ENCODE results near the gene ALKBH3.

Gene ALKBH3

GRCh38 chr11:43842021-43842420 is 38.6 kb upstream of the ALKBH3 start:
- TF ChIP-seq CTCF (IDR thresholded peaks at IDR 0.05; ENCODE audit: borderline replicate concordance, insufficient read depth, low read depth, low read length), result no peak
- H3K4me3 ChIP-seq (ENCODE audit: low read depth, low read length), result no peak overlapping the region

- no peak overlapping the region for H3K4me3 ChIP-seq (ENCODE audit: low read depth, low read length)
- TF ChIP-seq CTCF (IDR thresholded peaks at IDR 0.05; ENCODE audit: borderline replicate concordance, insufficient read depth, low read depth, low read length), result no peak
Observed at GRCh38 chr11:43845816-43846215, 34.8 kb upstream of the ALKBH3 start.

GRCh38 chr11:43852057-43852636 is 28.5 kb upstream of the ALKBH3 start:
- H3K4me3 ChIP-seq (ENCODE audit: low read depth, low read length), result no peak overlapping the region
- peak; percentile 71; the same call in 1 of the 2 replicates for TF ChIP-seq CTCF (IDR thresholded peaks at IDR 0.05; ENCODE audit: borderline replicate concordance, insufficient read depth, low read depth, low read length)

GRCh38 chr11:43853781-43854180 is 26.9 kb upstream of the ALKBH3 start:
- no peak for TF ChIP-seq CTCF (IDR thresholded peaks at IDR 0.05; ENCODE audit: borderline replicate concordance, insufficient read depth, low read depth, low read length)
- H3K4me3 ChIP-seq (ENCODE audit: low read depth, low read length), result no peak overlapping the region

- TF ChIP-seq CTCF (IDR thresholded peaks at IDR 0.05; ENCODE audit: borderline replicate concordance, insufficient read depth, low read depth, low read length), result no peak
- no peak overlapping the region for H3K4me3 ChIP-seq (ENCODE audit: low read depth, low read length)
Observed at GRCh38 chr11:43856993-43857392, 23.6 kb upstream of the ALKBH3 start.

GRCh38 chr11:43861141-43861540 is 19.5 kb upstream of the ALKBH3 start:
- no peak for TF ChIP-seq CTCF (IDR thresholded peaks at IDR 0.05; ENCODE audit: borderline replicate concordance, insufficient read depth, low read depth, low read length)
- no peak overlapping the region for H3K4me3 ChIP-seq (ENCODE audit: low read depth, low read length)

GRCh38 chr11:43866520-43866919 is 14.1 kb upstream of the ALKBH3 start:
- H3K4me3 ChIP-seq (ENCODE audit: low read depth, low read length), result no peak overlapping the region
- no peak for TF ChIP-seq CTCF (IDR thresholded peaks at IDR 0.05; ENCODE audit: borderline replicate concordance, insufficient read depth, low read depth, low read length)
